GDM1 (cell line): ENCODE measurements around the gene PMEPA1.

Source experiments
- DNase-seq: peaks from one replicate; lab custom pipeline; 2025; lab: John Stamatoyannopoulos, UW

Gene PMEPA1, protein sequence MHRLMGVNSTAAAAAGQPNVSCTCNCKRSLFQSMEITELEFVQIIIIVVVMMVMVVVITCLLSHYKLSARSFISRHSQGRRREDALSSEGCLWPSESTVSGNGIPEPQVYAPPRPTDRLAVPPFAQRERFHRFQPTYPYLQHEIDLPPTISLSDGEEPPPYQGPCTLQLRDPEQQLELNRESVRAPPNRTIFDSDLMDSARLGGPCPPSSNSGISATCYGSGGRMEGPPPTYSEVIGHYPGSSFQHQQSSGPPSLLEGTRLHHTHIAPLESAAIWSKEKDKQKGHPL

DNA sequence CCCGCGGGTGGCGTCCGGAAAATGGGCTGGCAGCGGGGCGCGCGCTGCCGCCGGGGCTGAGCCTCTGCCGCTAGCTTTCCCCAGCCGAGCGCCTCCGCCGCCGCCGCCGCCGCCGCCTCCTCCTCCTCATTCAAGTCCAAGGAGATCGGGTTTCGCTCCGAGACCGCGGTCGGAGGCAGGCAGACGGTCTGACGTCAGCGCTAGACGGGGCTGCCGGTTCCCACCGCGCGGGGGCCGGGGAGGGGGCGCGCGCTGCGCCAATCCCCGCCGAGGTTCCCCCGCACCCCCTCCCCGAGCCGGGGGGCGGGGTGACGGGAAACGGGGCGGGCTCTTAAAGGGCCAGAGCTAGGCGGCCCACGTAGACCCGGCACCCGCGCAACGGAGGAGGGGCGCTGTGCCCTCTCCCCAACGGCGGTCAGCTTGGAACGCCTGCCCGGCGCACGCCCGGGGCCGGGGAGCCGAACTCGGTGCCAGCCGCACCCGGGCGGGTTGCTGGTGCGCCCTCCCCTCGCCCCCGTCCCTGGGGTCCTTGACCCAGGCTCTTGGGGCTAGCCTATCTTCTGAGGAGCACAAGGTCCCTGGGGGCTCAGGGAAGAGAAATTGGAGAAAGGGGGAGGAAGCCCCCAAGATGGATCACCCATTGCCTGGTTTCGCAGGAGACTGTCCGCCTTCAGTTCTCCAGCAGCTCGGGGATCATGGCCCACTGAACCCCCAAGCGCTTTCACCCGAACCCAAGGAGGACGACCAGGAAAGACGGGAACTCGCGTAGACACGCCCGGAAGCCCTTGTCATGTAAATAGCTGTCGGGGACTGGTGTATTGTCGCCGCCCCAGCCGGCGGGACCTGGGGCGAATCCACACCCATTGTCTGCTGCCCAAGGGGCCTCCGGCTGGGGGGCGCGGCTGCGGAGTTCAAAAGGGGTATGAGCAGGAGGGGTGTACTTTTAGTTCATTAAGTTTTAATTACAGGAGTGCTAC lies at the start of gene PMEPA1:
PMEPA1 (minus strand) TSS at position 193 of the 977 bp plus-strand sequence. CDS start 433 bp downstream, outside the sequence.
- peak; percentile 86 for DNase-seq

DNA sequence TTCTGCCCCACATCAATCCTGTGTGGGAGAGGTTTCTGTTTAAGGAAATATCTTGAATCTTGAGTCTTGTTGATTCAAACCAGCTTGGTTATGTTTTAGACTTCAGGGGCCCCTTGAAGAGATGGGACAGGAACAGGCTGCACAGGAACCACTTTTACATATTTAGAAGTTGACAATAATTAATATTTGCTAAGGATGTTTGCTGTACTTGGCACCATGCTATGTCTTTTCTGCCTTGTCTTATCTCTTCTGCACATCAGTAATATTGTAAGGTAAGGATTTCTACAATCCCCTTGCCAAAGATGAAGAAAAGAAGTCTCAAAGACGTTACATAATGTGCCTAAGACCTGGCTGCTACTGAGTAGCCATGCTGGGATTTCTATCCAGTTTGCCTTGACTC lies 48.0 kb upstream of the PMEPA1 start:
- DNase-seq, result no peak

DNA sequence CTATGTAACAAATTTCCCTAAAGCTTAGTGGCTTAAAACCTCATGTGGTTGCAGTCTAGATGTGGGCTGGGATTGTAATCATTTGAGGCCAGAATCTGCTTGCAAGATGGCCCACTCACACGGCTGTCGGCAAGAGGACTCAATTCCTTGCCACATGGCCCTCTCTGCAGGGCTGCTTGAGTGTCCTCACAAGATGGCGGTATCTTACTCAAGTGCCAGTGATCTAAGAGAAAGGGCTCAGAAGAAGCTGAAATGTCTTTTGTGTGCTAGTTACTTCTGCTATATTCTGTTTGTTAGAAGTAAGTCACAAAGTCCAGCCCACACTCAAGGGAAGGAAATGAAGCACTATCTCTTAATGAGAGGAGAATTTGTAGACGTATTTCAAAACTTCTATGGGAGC lies 47.1 kb upstream of the PMEPA1 start:
- DNase-seq, result no peak

DNA sequence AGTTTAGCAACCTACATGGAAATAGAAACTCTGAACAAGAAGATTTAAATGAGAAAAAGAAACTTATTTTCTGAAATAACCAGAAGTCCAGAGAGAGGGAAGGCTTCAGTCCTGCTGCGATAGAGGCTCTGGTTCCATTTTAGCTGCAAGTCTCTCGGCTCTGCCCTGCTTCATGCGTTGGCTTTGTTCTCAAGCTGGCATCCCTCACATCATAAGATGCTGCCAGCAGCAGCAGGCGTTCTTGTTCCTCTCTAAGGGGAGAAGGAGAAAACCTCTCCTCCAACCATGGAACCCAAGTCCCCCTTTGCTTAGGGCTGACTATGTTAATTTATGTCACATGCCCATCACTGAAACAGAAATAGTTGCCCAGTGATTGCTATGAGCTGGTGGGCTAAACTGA lies 46.4 kb upstream of the PMEPA1 start:
- no peak for DNase-seq

DNA sequence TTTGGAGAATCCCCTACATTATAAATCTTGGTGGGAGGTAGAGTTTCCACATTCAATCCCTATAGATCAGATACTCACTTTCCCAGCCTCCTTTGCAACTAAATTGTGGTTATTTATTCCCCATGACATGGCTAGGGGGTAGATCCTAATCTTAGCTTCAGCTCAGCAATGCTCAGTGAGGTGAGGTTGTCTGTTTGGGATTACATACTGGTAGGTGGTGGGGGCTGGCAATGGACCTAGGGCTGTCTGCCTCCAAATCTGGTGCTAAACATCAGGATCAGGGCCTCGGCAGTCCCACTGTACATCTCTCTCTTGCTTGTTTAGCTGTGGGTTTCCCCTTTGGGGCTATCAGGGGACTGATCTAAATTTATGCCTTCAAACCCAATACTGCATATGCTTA lies 45.8 kb upstream of the PMEPA1 start:
- DNase-seq, result no peak

DNA sequence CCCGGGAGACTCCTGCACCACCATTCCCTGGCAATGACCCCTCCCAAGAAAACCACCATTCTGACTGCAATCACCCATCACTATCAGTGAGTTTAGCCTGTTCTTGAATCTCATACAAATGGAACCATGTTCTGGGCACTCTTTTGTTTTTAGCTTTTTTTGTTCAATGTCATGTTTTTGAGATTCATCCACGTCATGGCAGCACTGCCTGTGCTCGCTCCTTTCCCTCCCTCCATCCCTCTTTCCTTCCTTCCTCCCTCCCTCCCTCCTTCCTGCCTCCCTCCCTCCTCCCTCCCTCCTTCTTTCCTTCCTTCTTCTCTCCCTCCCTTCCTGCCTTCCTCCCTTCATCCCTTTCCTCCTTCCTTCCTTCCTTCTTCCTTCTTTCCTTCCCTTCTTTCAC lies 44.4 kb upstream of the PMEPA1 start:
- DNase-seq, result no peak

DNA sequence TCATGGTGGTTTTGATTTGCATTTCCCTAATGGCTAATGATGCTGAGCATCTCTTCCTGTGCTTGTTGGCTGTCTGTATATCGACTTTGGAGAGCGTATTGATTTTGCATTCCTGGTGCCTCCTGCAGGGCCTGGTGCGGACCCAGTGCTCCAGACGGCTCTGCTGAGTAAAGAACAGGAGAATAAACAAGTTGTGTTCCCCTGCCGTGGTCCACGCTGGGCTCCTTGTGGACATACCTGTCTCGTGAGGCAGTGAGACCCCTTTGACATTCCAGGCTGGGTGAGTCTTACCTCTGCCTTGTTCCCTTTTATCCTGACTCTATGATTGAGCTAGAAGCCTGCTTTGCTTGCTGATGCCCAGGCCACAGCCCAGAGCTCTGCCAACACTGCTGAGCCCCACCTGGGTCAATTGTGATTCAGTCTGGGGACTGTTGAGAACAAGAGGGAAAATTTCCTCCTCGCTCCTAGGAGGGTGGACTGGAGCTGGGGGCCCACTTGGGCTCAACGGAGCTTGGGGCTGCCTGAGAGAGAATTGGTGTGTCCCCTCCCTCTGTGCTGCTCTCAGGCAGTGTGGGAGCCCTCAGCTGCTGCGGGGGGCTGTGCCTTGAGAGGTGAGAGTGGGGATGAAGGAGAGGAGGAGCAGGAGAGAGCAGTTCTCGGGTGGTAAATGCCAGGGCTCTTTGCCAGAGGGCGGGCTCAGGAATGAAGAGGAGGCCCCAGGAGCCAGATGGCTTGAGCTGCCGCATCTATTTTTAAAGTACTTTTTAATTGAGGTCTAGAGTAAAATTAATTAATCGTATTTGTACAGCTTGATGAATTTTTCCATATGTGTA lies 43.7 kb upstream of the PMEPA1 start:
- DNase-seq, result no peak

DNA sequence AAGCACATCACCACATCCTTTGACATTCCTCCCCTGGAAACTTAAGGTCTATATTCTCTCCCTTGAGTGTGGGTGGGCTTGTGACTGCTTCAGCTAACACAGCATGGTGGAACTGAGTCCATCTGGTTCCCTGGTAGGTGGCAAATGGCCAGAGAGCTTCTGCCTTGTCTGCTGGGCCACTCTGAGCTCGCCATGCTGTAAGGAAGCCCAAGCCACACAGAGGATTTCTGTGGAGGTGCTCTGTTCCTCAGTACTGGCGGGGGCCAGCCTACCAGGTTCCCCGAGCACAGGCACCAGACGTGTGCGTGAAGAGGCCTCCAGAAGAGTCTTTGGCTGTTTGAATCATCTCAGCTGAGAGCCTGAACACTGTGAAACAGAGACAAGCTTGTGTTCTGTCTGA lies 41.6 kb upstream of the PMEPA1 start:
- no peak for DNase-seq

DNA sequence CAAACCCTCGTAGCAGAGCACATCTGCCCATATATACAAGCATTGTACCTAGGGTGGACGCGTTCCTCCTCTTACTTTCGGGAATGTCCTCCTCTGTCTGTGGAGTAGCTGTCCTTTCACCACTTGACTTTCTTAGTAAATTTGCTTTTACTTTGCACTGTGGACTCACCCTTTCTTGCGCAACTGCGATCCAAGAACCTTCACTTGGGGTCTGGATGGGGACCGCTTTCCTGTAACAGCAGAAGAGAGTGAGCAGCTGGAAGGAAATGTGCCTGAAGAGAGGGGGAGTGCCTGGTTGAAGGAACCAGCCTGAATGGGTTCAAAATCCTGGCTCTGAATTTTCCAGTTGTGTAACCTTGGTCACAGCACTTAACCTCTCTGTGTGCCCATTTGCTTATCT lies 40.1 kb upstream of the PMEPA1 start:
- no peak for DNase-seq

DNA sequence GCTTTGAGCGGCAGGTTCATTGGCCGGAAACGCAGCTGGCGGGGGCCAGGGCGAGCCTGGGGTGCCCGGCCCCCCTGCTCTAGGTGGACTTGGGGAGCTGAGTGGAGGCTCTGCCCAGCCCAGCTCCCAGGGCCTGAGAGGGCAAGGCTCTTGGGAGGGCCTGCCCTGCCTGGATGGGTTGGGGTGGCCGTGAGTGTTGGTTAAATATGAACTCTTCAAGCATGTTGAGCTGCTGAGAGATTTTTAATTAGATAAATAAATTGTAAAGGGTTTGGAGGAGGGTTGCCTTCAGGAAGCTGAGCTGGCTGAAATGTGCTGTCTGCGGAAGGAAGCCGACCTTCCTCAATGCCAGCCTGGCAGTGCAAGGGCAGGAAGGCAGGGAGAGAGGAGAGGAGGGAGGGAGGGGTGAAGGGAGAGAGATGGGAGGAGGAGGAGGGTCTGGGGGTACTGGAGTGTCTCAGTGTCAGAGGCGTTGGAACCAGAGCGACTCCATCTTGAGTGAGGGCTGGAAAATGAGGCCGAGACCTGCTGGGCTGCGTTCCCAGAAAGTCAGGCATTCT lies 39.4 kb upstream of the PMEPA1 start:
- DNase-seq, result no peak

DNA sequence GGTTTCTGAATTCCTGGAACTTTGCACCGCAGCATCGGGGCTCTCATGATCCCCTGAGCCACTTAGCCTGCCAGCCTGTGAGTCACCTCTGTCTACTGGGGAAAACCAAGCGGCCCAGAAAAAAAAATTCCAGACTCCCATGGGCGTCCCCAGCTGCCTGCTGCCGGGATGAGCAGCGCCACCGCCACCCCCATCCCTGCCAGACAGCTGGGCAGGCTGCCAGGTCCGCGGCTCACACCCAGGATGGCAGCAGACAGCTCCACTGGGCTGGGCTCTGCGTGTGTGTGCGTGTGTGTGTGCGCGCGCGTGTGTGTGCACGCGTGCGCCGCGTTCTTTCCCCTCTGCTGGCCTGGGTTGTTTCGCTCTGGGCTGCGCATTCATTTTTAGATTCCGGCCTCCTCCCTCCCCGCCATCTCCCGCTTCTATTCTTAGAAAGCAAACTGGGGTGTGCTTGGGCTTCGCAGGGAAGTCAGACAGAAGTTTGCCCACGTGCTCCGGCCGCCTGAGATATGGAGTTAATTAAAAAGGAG lies 38.9 kb upstream of the PMEPA1 start:
- no peak for DNase-seq

DNA sequence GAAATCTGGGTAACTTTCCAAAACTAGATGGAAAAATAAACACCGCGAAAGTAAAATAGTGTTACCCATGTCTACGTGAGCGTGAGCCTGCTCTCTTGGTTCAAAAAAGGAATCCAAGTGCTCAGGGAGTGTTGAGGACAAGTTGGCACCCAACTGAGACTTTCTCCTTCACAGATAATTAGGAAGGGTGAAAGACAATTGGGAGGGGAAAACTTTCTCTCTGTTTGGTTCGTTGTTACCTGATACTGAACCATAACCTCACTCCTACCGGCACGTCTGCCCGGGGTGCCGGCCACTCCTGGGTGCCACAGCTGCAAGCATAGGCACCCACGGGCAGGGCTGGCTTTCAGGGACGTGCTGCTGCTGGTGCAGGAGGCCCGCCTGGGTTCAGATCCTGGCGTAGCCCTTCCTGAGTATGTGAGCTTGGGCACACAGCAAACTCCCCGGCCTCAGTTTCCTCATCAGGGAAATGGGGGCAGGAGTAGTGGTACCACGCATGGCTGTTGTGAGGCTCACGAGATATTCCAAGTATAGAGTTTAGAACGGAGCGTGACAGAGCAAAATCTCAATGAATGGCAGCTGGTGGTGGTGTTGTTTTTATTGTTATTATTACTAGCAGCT lies 38.2 kb upstream of the PMEPA1 start:
- no peak for DNase-seq

DNA sequence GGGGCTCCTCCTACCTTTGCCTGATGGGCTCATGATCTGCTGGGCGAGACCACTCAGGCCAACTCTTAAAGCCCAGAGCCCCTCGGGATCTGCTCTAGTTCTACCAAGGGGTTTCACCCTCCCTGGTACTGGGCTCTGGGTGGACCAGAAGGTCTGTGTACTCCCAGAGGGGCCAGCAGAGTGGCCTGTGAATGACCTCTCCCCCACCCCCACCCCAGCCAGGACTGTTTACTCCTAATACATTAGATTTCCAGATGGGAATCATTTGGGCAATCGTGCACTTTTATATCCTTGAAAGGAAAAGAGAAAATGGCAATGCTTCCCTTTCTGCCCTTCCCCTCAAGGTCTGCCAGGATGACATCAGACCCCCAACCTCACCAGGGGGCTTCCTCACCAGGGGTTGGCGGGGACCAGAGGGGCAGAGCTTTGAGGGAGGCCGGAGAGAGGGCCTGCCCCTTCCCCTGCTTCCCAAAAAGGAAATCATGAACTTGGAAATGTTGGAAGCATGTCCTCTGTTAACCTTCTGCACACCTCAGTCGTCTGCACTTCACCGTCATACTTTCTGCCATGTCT lies 37.1 kb upstream of the PMEPA1 start:
- no peak for DNase-seq

DNA sequence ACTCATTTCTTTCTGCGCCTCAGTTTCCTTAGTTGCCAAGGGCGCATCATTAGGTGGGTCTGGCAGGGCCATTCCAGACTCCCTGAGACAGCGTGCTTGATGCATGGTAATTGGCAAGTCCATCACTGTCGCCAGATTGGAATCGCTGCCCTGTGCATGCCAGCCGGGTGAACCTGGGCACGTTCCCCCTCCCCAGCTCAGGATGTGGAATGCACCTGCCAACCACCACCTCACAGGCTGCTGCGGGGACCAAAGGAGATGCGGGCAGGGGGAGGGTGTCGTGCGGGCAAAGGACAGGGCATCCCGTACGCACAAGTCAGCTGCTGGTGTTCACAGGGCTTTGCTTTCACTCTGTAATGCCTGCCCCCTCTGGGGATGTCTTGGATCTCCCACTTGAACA lies 36.4 kb upstream of the PMEPA1 start:
- no peak for DNase-seq

DNA sequence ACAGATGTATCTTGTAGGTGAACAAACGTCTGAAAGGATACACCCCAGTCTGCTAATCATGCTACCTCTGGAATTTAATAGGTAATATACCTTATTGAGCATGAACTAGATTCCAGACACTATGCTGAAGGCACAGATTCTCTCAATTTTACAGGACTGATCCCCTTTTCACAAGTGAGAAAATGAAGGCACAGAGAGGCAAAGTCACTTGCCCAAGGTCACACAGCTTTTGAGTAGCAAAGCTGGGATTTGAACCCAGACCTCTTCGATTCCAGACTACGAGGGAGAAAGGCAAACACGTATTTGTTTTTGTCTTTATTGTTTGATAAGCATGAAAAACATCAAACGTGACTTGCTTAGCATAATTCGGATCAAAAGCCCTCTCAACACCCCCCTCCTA lies 34.4 kb upstream of the PMEPA1 start:
- DNase-seq, result no peak

DNA sequence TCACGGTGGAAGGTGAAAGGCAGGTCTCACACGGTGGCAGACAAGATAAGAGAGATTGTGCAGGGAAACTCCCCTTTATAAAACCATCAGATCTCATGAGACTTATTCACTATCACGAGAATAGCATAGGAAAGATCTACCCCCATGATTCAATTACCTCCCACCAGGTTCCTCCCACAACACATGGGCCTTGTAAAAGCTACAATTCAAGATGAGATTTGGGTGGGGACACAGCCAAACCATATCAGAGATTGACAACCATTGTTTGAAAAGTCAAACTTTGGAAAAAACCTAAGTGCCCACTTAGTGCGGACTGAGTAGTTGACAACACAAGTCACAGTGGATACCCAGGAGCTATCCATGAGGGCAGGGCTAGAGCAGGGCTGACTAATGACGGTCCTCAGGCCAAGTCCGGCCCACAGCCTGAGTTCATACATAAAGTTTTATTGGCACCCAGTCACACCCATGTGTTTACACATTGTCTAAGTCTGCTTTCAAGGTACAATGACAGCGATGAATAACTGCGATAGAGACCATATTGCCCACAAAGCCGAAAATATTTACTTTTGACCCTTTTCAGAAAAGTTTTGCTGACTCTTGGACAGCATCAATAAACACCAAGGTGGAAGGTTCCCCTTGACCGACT lies 33.8 kb upstream of the PMEPA1 start:
- DNase-seq, result no peak

DNA sequence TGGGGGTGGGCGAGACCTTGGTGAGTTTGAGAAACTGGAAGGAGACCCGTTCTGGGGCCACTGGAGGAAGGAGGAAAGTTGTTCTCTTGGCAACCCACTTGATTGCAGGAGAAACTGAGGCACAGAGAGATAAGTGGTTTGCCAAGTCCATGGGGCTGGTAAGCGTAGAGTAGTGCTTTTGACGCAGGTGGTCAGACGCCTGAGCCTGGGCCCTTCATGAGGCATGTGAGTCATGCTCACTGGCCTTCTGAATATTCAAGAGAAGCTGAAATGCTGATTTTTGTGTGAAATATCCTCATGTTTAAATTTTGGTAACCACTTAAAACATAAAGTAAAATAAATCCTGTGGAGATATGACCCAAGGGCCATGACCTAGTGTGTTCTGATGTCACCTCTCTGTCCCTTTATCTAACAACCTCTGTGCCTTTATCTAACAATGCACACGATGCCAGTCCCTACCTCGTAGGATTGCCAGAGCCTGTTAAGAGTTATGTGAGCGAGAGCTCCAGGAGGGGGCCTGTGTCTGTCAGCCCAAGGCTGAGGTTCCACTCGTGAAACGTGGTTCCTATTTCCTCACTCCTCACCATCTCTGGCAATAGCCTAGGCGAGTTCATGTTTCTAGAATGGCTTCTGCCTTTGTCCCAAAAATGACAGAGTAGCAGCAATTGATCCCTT lies 32.8 kb upstream of the PMEPA1 start:
- no peak for DNase-seq

DNA sequence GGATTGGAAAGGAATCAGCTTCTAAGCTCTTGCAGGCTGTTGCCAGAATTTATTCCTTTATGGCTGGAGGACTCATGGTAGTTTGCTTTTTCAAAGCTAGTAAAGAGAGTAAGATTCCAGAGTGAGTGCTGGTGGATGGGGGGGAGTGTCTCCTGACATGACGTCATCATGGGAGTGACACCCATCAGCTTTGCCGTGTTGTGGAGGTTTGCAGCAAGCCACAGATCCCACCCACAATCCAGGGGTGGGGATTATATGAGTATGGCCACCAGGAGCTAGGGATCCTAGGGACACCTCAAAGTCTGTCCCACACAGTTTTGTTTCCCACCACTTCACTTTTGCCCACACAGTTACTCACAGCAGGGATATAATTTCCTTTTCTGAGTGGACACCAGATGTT lies 28.7 kb upstream of the PMEPA1 start:
- no peak for DNase-seq

DNA sequence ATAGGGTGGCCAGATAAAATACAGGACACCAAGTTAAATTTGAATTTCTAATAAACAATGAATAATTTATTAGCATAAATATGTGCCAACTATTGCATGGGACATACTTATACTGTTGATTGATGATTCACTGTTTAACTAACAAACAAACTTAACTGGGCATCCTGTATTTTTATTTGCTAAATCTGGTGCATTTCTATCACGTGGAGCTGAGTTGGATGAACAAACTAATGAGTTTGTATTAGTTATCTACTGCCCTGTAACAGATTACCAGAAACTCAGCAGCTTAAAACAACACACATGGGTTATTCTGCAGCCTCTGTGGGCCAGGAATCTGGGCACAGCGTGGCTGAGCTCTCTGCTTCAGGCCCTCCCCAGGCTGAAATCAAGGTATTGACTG lies 28.2 kb upstream of the PMEPA1 start:
- no peak for DNase-seq

DNA sequence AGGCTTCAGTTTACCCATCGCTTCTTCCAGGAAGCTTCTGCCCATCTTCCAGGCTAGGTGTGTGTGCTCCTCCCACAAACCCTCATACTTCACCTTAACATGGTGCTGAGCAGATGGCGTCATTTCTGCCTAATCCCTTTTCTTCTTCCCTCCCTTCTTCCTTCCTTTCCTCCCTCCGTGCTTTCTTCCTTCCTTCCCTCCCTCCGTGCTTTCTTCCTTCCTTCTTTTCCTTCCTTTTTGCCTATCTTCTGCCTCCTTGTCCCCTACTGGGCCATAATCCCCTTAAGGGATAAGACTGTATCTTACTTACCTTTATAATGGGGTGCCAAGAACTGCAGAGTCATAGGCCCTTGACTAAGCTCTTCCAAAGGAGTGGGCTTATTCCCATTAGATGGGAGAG lies 27.5 kb upstream of the PMEPA1 start:
- no peak for DNase-seq
